Measurements from ENCODE around the gene PRR22.

DNA sequence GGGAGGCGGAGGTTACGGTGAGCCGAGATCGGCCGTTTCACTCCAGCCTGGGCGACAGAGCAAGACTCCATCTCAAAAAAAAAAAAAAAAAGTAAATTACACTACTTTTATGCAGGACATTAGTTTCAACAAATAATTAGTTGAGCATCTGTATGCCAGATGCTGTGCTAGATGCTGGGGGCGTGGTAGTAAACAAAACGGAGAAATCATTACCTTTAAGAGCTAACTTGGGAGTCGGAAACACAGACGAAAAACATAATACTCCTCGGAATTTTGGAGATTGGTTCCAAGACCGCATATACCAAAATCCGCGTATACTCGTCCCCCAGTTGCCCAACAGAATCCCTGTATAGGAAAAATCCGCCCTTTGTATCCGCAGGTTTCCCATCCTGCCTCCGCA lies 7.7 kb upstream of the PRR22 start:
- TF ChIP-seq RAD21 (conservative IDR thresholded peaks at IDR 0.05) (no peak), MXI1 (conservative IDR thresholded peaks at IDR 0.05; ENCODE audit: poor library complexity, severe bottlenecking) (no peak)
- TF ChIP-seq, protein P1, sequence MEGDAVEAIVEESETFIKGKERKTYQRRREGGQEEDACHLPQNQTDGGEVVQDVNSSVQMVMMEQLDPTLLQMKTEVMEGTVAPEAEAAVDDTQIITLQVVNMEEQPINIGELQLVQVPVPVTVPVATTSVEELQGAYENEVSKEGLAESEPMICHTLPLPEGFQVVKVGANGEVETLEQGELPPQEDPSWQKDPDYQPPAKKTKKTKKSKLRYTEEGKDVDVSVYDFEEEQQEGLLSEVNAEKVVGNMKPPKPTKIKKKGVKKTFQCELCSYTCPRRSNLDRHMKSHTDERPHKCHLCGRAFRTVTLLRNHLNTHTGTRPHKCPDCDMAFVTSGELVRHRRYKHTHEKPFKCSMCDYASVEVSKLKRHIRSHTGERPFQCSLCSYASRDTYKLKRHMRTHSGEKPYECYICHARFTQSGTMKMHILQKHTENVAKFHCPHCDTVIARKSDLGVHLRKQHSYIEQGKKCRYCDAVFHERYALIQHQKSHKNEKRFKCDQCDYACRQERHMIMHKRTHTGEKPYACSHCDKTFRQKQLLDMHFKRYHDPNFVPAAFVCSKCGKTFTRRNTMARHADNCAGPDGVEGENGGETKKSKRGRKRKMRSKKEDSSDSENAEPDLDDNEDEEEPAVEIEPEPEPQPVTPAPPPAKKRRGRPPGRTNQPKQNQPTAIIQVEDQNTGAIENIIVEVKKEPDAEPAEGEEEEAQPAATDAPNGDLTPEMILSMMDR (IDR thresholded peaks at IDR 0.05; ENCODE audit: poor library complexity, severe bottlenecking): no peak

Data from neural cell (in vitro differentiated cells).